Breast epithelium (tissue), 4 donors: ENCODE results near the gene SDK1. TPM values are rescaled to one million over a fixed set of nuclear protein-coding genes. Genes with fewer than 3 reads are reported as not detected.
"Not testable (repeated sequence)": the region's sequence is repeated elsewhere in the genome, so short reads cannot be mapped to it uniquely, and the experiment has no call there.

Experiments
- DNase-seq, 2 donors: peaks; one replicate each; pipeline ENCODE4 v3.0.0-alpha.2; 2019; ENCODE audit warnings: low spot score in 2 of 2
- H3K27ac ChIP-seq, 2 donors: fragments of 200-600 bp; sonication (generic) in 1 of 2; one replicate each; pipeline ENCODE4 v1.5.1; 2016 to 2019; ENCODE audit warnings: mild to moderate bottlenecking in 1 of 2
- H3K27me3 ChIP-seq, 2 donors: fragments of 200-600 bp; sonication (generic) in 1 of 2; one replicate each; pipeline versions ENCODE4 v1.5.1 to v1.6.0; 2017 to 2019; ENCODE audit warnings: control low read depth in 1 of 2, mild to moderate bottlenecking in 1 of 2
- H3K36me3 ChIP-seq: fragments of 200-600 bp; one replicate; pipeline ENCODE4 v1.5.1; 2019
- H3K4me1 ChIP-seq, 2 donors: fragments of 200-600 bp; sonication (generic); one replicate each; pipeline ENCODE4 v1.5.1; 2016 to 2019; ENCODE audit warnings: control low read depth in 1 of 2
- H3K4me3 ChIP-seq, 3 donors: fragments of 200-600 bp; sonication (generic); 1 replicate in 2 of 3; 2 replicates in 1 of 3; pipeline ENCODE4 v1.5.1; 2016 to 2019; ENCODE audit warnings: mild to moderate bottlenecking in 3 of 3, moderate library complexity in 2 of 3
- H3K9me3 ChIP-seq, 2 donors: fragments of 200-600 bp; sonication (generic) in 1 of 2; one replicate each; pipeline ENCODE4 v1.5.1; 2016 to 2019; ENCODE audit warnings: control low read depth in 1 of 2
- POLR2A ChIP-seq: fragments of 450-650 bp; IDR thresholded peaks from one replicate; pipeline ENCODE4 v1.6.1; 2016; ENCODE audit warnings: antibody characterized with exemption, mild to moderate bottlenecking, moderate library complexity
- POLR2AphosphoS5 ChIP-seq, 3 donors: sonication (generic); formaldehyde crosslinking; IDR thresholded peaks; one replicate each; pipeline ENCODE4 v1.6.1; 2017; ENCODE audit warnings: antibody characterized with exemption in 3 of 3
- intact Hi-C: fragments of 100-400 bp; cut with DNase I; formaldehyde crosslinking; loops from one replicate; pipeline ENCODE4 v1.15.1; 2023; ENCODE audit warnings: low total_unique reads
- total RNA-seq, 3 donors: library from RNA; depleted of rRNA; stranded (reverse); fragments of >200 nt; gene quantifications; one replicate each; pipeline ENCODE4 v1.1.0, GENCODE V29; 2016
- TF ChIP-seq, protein P1 (sequence below), 3 donors: fragments of 450-650 bp; IDR thresholded peaks; one replicate each; pipeline ENCODE4 v1.5.1; 2016 to 2017; ENCODE audit warnings: antibody characterized with exemption in 3 of 3, mild to moderate bottlenecking in 3 of 3, moderate library complexity in 3 of 3

Gene SDK1
- total RNA-seq, 3 donors from 2014 or later = 3.7 to 18.2 (median 6.6) TPM

DNA sequence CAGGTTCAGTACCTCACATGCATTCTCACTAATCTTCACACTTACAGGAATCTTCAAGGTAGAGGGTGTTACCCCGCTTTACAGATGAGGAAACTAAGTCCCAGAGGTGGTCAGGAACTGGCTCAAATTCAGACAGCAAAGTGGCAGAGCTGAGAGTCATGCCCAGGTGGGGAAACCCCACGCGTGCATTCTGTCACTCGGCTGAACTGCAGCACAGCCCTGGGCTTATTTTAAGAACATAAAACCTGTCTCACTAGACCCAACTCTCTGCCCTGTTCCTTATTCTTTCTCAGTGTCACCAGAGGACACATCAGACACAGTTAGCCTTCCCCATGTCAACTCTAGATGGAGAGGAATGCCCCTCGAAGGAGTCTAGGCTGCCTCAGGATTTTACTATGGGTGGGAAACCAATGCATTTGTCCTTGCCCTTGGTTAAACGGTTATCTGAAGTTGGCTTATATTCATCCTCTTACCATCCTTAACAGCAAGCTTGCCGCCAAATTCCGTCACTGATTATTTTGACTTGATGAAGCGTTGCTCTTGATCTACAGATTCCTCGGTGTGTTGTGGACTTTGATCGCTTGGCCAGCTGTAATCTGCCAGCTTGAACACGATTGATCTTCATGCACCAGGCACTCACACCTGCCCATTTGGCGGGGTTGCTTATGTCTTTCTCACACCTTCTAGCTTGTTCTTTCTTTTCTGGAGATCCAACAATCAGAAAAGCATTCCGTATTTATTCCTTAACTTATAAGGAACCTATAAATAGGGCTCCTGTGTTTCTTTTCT, 627.9 kb downstream of the SDK1 start:
- H3K9me3 ChIP-seq = no peaks in the 10 kb centered on the region
- TF ChIP-seq POLR2A = no peak
- TF ChIP-seq, protein P1, sequence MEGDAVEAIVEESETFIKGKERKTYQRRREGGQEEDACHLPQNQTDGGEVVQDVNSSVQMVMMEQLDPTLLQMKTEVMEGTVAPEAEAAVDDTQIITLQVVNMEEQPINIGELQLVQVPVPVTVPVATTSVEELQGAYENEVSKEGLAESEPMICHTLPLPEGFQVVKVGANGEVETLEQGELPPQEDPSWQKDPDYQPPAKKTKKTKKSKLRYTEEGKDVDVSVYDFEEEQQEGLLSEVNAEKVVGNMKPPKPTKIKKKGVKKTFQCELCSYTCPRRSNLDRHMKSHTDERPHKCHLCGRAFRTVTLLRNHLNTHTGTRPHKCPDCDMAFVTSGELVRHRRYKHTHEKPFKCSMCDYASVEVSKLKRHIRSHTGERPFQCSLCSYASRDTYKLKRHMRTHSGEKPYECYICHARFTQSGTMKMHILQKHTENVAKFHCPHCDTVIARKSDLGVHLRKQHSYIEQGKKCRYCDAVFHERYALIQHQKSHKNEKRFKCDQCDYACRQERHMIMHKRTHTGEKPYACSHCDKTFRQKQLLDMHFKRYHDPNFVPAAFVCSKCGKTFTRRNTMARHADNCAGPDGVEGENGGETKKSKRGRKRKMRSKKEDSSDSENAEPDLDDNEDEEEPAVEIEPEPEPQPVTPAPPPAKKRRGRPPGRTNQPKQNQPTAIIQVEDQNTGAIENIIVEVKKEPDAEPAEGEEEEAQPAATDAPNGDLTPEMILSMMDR (IDR thresholded peaks at IDR 0.05) = no peak
- TF ChIP-seq POLR2AphosphoS5 (IDR thresholded peaks at IDR 0.05) = no peak
- no peaks in the 10 kb centered on the region for H3K36me3 ChIP-seq
- H3K4me1 ChIP-seq = no peaks in the 10 kb centered on the region
- no peak overlapping the region for H3K4me3 ChIP-seq
- no peak overlapping the region for H3K27ac ChIP-seq
- intact Hi-C loops = loop anchor here (5.0 kb wide), 1 partner anchor 1023 kb away; no protein-coding TSS in a partner anchor
- no peak for DNase-seq
- no peaks in the 10 kb centered on the region for H3K27me3 ChIP-seq

DNA sequence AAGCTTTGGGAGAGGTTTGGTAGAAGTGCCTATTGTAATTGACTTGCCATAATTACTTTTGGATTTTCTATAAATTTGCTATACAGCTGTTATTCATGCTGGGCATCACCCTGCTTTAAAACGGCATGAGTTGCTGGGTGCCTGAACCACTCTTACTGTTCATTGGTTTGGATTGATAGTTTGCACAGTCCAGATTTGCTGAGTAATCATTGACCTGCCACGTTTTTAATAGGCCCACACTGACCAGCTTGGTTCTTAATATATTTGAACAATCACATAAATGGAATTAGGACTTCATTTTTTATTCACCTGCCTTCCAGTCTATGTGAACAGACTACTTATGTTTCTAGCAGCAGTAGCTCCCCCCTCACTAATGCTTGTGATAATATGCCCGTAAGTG, 630.8 kb downstream of the SDK1 start:
- Histone ChIP-seq H3K27me3 (no peaks in the 10 kb centered on the region), H3K4me3 (no peak overlapping the region), H3K36me3 (no peaks in the 10 kb centered on the region), H3K4me1 (no peaks in the 10 kb centered on the region), H3K9me3 (peaks cover 0 to 15% of the 10 kb centered on the region in 2 donors), H3K27ac (no peak overlapping the region)
- no peak for DNase-seq
- TF ChIP-seq POLR2AphosphoS5 (IDR thresholded peaks at IDR 0.05) (no peak), POLR2A (no peak)
- TF ChIP-seq, protein P1 (IDR thresholded peaks at IDR 0.05) = no peak
- intact Hi-C loops = no loop called here

DNA sequence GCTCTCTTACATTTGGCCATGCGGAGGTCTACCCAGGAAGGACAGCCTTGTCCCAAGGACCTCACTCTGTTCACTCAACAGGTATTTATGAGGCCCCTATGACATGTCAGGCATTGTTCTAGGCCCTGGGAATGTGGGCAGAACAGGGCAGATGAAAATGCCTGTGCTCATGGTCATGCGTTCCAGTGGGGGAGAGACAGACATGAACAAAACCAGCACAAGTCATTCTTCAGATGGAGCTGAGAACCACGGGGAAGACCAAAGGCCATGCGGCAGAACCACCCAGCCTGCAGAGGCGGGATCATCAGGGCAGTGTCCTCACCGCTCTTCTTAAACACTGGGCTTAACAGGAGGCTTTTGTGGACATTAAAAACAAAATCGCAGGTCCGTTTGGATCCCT, 636.1 kb downstream of the SDK1 start:
- no peaks in the 10 kb centered on the region for H3K36me3 ChIP-seq
- intact Hi-C loops = no loop called here
- TF ChIP-seq POLR2A = no peak
- TF ChIP-seq, protein P1 (IDR thresholded peaks at IDR 0.05) = no peak
- TF ChIP-seq POLR2AphosphoS5 (IDR thresholded peaks at IDR 0.05) = no peak

DNA sequence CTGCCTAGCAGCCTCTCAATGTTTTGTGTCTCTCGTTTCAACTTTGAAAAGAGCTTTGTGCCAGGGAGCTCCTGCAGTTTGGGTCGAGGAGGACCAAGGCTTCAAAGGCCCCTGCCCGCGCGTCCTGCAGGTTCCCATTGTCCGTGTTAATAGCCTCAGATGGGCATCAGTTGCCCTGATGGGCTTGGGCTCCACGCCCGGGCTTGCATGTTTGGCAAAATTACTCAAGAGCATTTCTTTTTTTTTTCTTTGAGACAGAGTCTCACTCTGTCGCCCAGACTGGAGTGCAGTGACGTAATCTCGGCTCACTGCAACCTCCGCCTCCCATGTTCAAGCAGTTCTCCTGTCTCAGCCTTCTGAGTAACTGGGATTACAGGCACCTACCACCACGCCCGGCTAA, 636.6 kb downstream of the SDK1 start:
- Histone ChIP-seq H3K27ac (no peak overlapping the region), H3K27me3 (no peaks in the 10 kb centered on the region), H3K4me1 (no peaks in the 10 kb centered on the region), H3K9me3 (peaks cover 0 to 15% of the 10 kb centered on the region in 2 donors), H3K4me3 (no peak overlapping the region), H3K36me3 (no peaks in the 10 kb centered on the region)
- intact Hi-C loops = no loop called here
- DNase-seq = no peak
- TF ChIP-seq POLR2AphosphoS5 (IDR thresholded peaks at IDR 0.05) (no peak), POLR2A (no peak)
- TF ChIP-seq, protein P1 (IDR thresholded peaks at IDR 0.05) = no peak

More for the DNA sequence above, 636.1 kb downstream of the SDK1 start:
- H3K27ac ChIP-seq = no peak overlapping the region
- H3K4me1 ChIP-seq = no peaks in the 10 kb centered on the region
- no peaks in the 10 kb centered on the region for H3K27me3 ChIP-seq
- no peak for DNase-seq
- no peak overlapping the region for H3K4me3 ChIP-seq
- H3K9me3 ChIP-seq = peaks cover 0 to 15% of the 10 kb centered on the region in 2 donors

DNA sequence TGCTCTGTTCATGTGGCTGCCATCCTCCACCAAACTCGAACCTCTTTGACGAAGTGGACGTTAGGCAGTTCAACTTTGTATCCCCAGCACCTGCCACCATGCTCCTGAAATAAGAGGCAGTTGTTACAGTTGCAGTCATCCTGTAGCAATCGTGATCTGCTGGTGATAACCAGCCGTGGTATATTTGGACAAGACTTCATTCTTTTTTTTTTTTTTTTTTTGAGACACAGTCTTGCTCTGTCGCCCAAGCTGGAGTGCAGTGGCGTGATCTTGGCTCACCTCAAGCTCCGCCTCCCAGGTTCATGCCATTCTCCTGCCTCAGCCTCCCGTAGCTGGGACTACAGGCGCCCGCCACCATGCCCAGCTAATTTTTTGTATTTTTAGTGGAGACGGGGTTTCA, 640.7 kb downstream of the SDK1 start:
- H3K27ac ChIP-seq = not testable (repeated sequence)

More for the DNA sequence above, 640.7 kb downstream of the SDK1 start:
- H3K27me3 ChIP-seq, intact Hi-C loops, DNase-seq, H3K4me3 ChIP-seq, H3K36me3 ChIP-seq, H3K4me1 ChIP-seq: not testable (repeated sequence)
- H3K9me3 ChIP-seq = peaks cover 7 to 10% of the 10 kb centered on the region in 2 donors
